Hepatocyte (in vitro differentiated cells): ENCODE measurements around the gene PTPRD.

Experiments
- EZH2 ChIP-seq: fragments of 200-600 bp; sonication (generic); IDR thresholded peaks from 2 replicates; pipeline ENCODE4 v1.6.1; 2016; ENCODE audit warnings: antibody characterized with exemption, mild to moderate bottlenecking, borderline replicate concordance
- TF ChIP-seq, protein P1 (sequence below): fragments of 200-600 bp; sonication (generic); IDR thresholded peaks from 2 replicates; pipeline ENCODE4 v1.5.1; 2016; ENCODE audit warnings: antibody characterized with exemption, mild to moderate bottlenecking; ENCODE audit not compliant: poor library complexity

DNA sequence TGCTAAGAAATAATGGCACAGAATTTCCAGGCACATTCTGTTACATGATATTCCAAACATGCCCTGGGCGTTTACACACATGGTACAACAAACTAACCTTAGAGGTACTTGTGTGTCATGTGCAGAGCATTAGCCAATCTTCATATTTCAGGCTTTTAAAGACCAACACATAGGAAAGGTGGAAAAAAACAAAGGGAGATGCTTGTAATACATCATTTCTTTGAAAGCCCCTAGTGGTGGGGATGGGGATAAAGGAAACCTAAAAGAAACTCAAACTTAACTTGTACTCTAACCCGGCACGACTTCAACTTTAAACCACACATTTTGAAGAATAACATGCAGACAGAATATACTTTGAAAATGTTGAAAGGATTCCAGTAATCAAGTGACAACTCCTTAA, 133.6 kb downstream of the PTPRD start:
- TF ChIP-seq, protein P1, sequence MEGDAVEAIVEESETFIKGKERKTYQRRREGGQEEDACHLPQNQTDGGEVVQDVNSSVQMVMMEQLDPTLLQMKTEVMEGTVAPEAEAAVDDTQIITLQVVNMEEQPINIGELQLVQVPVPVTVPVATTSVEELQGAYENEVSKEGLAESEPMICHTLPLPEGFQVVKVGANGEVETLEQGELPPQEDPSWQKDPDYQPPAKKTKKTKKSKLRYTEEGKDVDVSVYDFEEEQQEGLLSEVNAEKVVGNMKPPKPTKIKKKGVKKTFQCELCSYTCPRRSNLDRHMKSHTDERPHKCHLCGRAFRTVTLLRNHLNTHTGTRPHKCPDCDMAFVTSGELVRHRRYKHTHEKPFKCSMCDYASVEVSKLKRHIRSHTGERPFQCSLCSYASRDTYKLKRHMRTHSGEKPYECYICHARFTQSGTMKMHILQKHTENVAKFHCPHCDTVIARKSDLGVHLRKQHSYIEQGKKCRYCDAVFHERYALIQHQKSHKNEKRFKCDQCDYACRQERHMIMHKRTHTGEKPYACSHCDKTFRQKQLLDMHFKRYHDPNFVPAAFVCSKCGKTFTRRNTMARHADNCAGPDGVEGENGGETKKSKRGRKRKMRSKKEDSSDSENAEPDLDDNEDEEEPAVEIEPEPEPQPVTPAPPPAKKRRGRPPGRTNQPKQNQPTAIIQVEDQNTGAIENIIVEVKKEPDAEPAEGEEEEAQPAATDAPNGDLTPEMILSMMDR: peak; percentile 30
- no peak for TF ChIP-seq EZH2
